Esophagus muscularis mucosa (tissue), 4 donors: ENCODE results near the gene GPATCH8.

Experiments
- CTCF ChIP-seq, 3 experiments: fragments of 200-600 bp in 2 of 3; fragments of 450-650 bp in 1 of 3; sonication (generic) in 2 of 3; IDR thresholded peaks; one replicate each; pipeline ENCODE4 v1.5.1; 2017 to 2019; ENCODE audit warnings: antibody characterized with exemption in 3 of 3, mild to moderate bottlenecking in 2 of 3, moderate library complexity in 1 of 3
- EP300 ChIP-seq: sonication (generic); formaldehyde crosslinking; IDR thresholded peaks from one replicate; pipeline ENCODE4 v1.6.1; 2017; ENCODE audit warnings: antibody characterized with exemption
- POLR2A ChIP-seq: fragments of 450-650 bp; IDR thresholded peaks from one replicate; pipeline ENCODE4 v1.6.1; 2017; ENCODE audit warnings: antibody characterized with exemption, moderate library complexity, mild to moderate bottlenecking, low read depth

- TF ChIP-seq POLR2A (no peak), CTCF (IDR thresholded peaks at IDR 0.05) (no peak), EP300 (no peak)
These were observed 1.3 kb downstream of the GPATCH8 start for GRCh38 chr17:44501866-44502375.
